GM12878 (cell line): Measurements from ENCODE around the gene SPAG17. TPM values are rescaled to one million over a fixed set of nuclear protein-coding genes. Genes with fewer than 3 reads are reported as not detected.

Experiments used
- ATAC-seq: fragments of 200-7000 bp; cut with Tn5 transposase; 3 replicates; pipeline ENCODE4 v1.9.1; 2020; ENCODE audit warnings: mild to moderate bottlenecking, moderate library complexity
- BruUV-seq: library from RNA; stranded (reverse); fragments of 400-500 nt; replicated peaks from 2 replicates; lab custom pipeline; 2021; lab: Mats Ljungman, UMichigan
- CTCF ChIA-PET: fragments of 300-600 bp; sonication (Branson Sonifier 250); formaldehyde crosslinking; extraction: SDS; loops from one replicate; lab custom pipeline; 2021; ENCODE audit warnings: inconsistent platforms; lab: Yijun Ruan, JAX
- POLR2A ChIA-PET: fragments of 350-600 bp; formaldehyde crosslinking; extraction: SDS; loops from one replicate; lab custom pipeline; 2021; ENCODE audit warnings: inconsistent platforms; lab: Charles Lee
- RAD21 ChIA-PET: fragments of 300-600 bp; sonication (Branson Sonifier 250); formaldehyde crosslinking; loops from one replicate; lab custom pipeline; 2023; ENCODE audit warnings: antibody characterized with exemption; ENCODE audit not compliant: unreplicated experiment; lab: Charles Lee
- SMC1A ChIA-PET: fragments of 300-600 bp; sonication (Branson Sonifier 250); formaldehyde crosslinking; loops from one replicate; lab custom pipeline; 2023; ENCODE audit not compliant: unreplicated experiment, uncharacterized antibody; lab: Charles Lee
- DNase-seq: peaks from one replicate; pipeline ENCODE4 v3.0.0-alpha.2; 2011; ENCODE audit warnings: low read depth, low spot score
- FAIRE-seq: peaks from 3 replicates; lab custom pipeline; 2011; peaks lifted over from hg19 to GRCh38; lab: Jason Lieb, UNC
- H2AFZ ChIP-seq: 2 replicates; pipeline ENCODE4 v1.6.0; 2011; ENCODE audit warnings: low read depth, low read length, control low read depth; ENCODE audit not compliant: control insufficient read depth
- H3K27ac ChIP-seq: 2 replicates; pipeline ENCODE4 v1.5.1; 2011; ENCODE audit warnings: control low read depth; ENCODE audit not compliant: control insufficient read depth, insufficient read depth
- H3K27me3 ChIP-seq, 2 experiments: replicated peaks in 1 of 2; 2 replicates each; pipeline versions ENCODE4 v1.6.0 to v1.6.1; 2011; ENCODE audit warnings: low read length in 1 of 2; ENCODE audit not compliant: control insufficient read depth in 2 of 2, insufficient read depth in 2 of 2
- H3K36me3 ChIP-seq, 2 experiments: 2 replicates each; pipeline ENCODE4 v1.5.1; 2011; ENCODE audit warnings: low read length in 1 of 2; ENCODE audit not compliant: control insufficient read depth in 2 of 2, insufficient read depth in 2 of 2
- H3K4me1 ChIP-seq: 2 replicates; pipeline ENCODE4 v1.6.1; 2011; ENCODE audit warnings: mild to moderate bottlenecking, low read length, moderate library complexity, mixed read lengths; ENCODE audit not compliant: control insufficient read depth, insufficient read depth
- H3K4me2 ChIP-seq: 2 replicates; pipeline ENCODE4 v1.6.0; 2011; ENCODE audit warnings: control low read depth; ENCODE audit not compliant: control insufficient read depth, insufficient read depth
- H3K4me3 ChIP-seq: fragments of 200-600 bp; sonication (generic); 2 replicates; pipeline ENCODE4 v1.5.1; 2016
- H3K79me2 ChIP-seq: 2 replicates; pipeline ENCODE4 v1.6.0; 2011; ENCODE audit warnings: low read length; ENCODE audit not compliant: control insufficient read depth, insufficient read depth
- H3K9ac ChIP-seq: 2 replicates; pipeline ENCODE4 v1.8.0; 2011; ENCODE audit warnings: low read length, control low read depth, mixed read lengths; ENCODE audit not compliant: control insufficient read depth, insufficient read depth
- H3K9me3 ChIP-seq: replicated peaks from 3 replicates; pipeline ENCODE4 v1.5.1; 2011; ENCODE audit warnings: mild to moderate bottlenecking, low read length; ENCODE audit not compliant: control insufficient read depth, insufficient read depth
- H4K20me1 ChIP-seq: 2 replicates; pipeline ENCODE4 v1.6.0; 2011; ENCODE audit not compliant: control insufficient read depth, insufficient read depth
- BHLHE40 ChIP-seq, 2 experiments: fragments of 450-650 bp in 1 of 2; IDR thresholded peaks; 2 replicates each; pipeline ENCODE4 v1.6.1; 2011 to 2017; ENCODE audit warnings: low read depth in 2 of 2, borderline replicate concordance in 1 of 2, improper control_type of control experiment in 1 of 2, low read length in 1 of 2, mild to moderate bottlenecking in 1 of 2
- CHD4 ChIP-seq: fragments of 200-600 bp; sonication (generic); IDR thresholded peaks from 2 replicates; pipeline ENCODE4 v1.6.1; 2016; ENCODE audit warnings: mild to moderate bottlenecking
- CREB1 ChIP-seq: IDR thresholded peaks from 2 replicates; pipeline ENCODE4 v1.6.1; 2012; ENCODE audit warnings: low read depth, mild to moderate bottlenecking, inconsistent platforms
- E2F4 ChIP-seq: IDR thresholded peaks from 2 replicates; pipeline ENCODE4 v1.6.1; 2012; ENCODE audit warnings: low read depth, low read length, improper control_type of control experiment
- E4F1 ChIP-seq: fragments of 450-650 bp; IDR thresholded peaks from 2 replicates; pipeline ENCODE4 v1.6.1; 2018; ENCODE audit warnings: borderline replicate concordance, mild to moderate bottlenecking; ENCODE audit not compliant: partially characterized antibody
- HDAC6 ChIP-seq: fragments of 200-600 bp; sonication (generic); IDR thresholded peaks from one replicate; pipeline ENCODE4 v1.8.0; 2017; ENCODE audit warnings: antibody characterized with exemption; ENCODE audit not compliant: unreplicated experiment
- IRF4 ChIP-seq: IDR thresholded peaks from 2 replicates; pipeline ENCODE4 v1.6.1; 2011; ENCODE audit warnings: low read depth, low read length
- IRF5 ChIP-seq: fragments of 450-650 bp; IDR thresholded peaks from 2 replicates; pipeline ENCODE4 v1.6.1; 2017; ENCODE audit warnings: borderline replicate concordance
- STAT3 ChIP-seq: IDR thresholded peaks from 2 replicates; pipeline ENCODE4 v1.6.1; 2011; ENCODE audit warnings: low read depth, low read length, improper control_type of control experiment
- TCF3 ChIP-seq: IDR thresholded peaks from 2 replicates; pipeline ENCODE4 v1.6.1; 2012; ENCODE audit warnings: low read depth, mild to moderate bottlenecking, low read length, borderline replicate concordance; ENCODE audit not compliant: insufficient read depth
- WRNIP1 ChIP-seq: IDR thresholded peaks from 2 replicates; pipeline ENCODE4 v1.6.1; 2011; ENCODE audit warnings: low read depth, low read length, improper control_type of control experiment, borderline replicate concordance
- ZNF622 ChIP-seq: fragments of 450-650 bp; IDR thresholded peaks from 2 replicates; pipeline ENCODE4 v1.6.1; 2017; ENCODE audit warnings: mild to moderate bottlenecking, inconsistent platforms
- WGBS: methylation state at CpG from one replicate; pipeline ENCODE4 v1.1.6; 2016; ENCODE audit warnings: low lambda C conversion rate; ENCODE audit not compliant: insufficient replicate concordance, insufficient coverage; ENCODE audit errors: missing lambda C conversion rate; 5-methylcytosine and 5-hydroxymethylcytosine counted together
- in situ Hi-C: fragments of 300-500 bp; cut with MboI; formaldehyde crosslinking; loops from 9 replicates; pipeline ENCODE4 v1.14.3; 2018; ENCODE audit warnings: mixed read lengths
- intact Hi-C: fragments of 100-400 bp; cut with micrococcal nuclease; formaldehyde crosslinking; loops from one replicate; pipeline ENCODE4 v1.14.2; 2022; ENCODE audit not compliant: unreplicated experiment
- polyA plus RNA-seq, 11 experiments: library from polyadenylated mRNA; depleted of rRNA in 4 of 11; unstranded in 6 of 11; stranded (reverse) in 5 of 11; fragments of >200 nt; fragmentation: Nextera tagmentation in 4 of 11; fragmentation: Illumina TruSeq in 1 of 11; extraction: Ambion mirVana in 4 of 11; extraction: Trizol in 1 of 11; gene quantifications; 1 replicate in 1 of 11; 2 replicates in 10 of 11; pipeline versions ENCODE4 v1.2.1 to v1.2.3, GENCODE V29; 2011 to 2016; ENCODE audit warnings: inconsistent platforms in 2 of 11, missing spikeins in 2 of 11, low read depth in 1 of 11
- total RNA-seq, 4 experiments: library from RNA; depleted of rRNA in 3 of 4; stranded (reverse); fragments of >200 nt in 3 of 4; fragmentation: Illumina TruSeq in 1 of 4; extraction: Trizol in 1 of 4; gene quantifications; 2 replicates each; pipeline versions ENCODE4 v1.2.1 to v1.2.3, GENCODE V29; 2013 to 2021

The SPAG17 gene
- total and polyA plus RNA-seq, 10 of the 15 experiments (the other 5 are each of a cell fraction or from before 2014, with no cell fraction given), result 0.02 to 0.16 (median 0.03) TPM; not detected in 7

- in situ Hi-C loops, result no loop called here
- no peak overlapping the region for H3K4me3 ChIP-seq
- SMC1A ChIA-PET, result interaction anchor here (0.7 kb wide), 2 partner anchors 54 to 334 kb away, joined by 3 read pairs; no protein-coding TSS in a partner anchor
- CTCF ChIA-PET, result interaction anchor here (1.4 kb wide), 1 partner anchor 9 kb away, joined by 4 read pairs; no protein-coding TSS in a partner anchor
- no peak for TF ChIP-seq E4F1
- no peak for TF ChIP-seq IRF4
- no peak for TF ChIP-seq BHLHE40 (IDR thresholded peaks at IDR 0.05; ENCODE audit: borderline replicate concordance in 1 of 2, low read depth in 2 of 2, low read length in 1 of 2)
- no peak for TF ChIP-seq CREB1
- TF ChIP-seq ZNF622, result no peak
- no peak for TF ChIP-seq WRNIP1
- no peak for TF ChIP-seq STAT3
- TF ChIP-seq E2F4, result no peak
- TF ChIP-seq HDAC6, result no peak
- TF ChIP-seq IRF5, result no peak
- no peak for TF ChIP-seq CHD4
- TF ChIP-seq TCF3, result no peak
- H3K79me2 ChIP-seq, result peaks cover 46% of the 10 kb centered on the region
- 94% methylated on average over 2 of the region's 2 CpGs for WGBS
- DNase-seq (no peak), ATAC-seq (no peak), FAIRE-seq (no peak)
- peaks cover 2 to 11% of the 10 kb centered on the region in 2 experiments for H3K36me3 ChIP-seq
- RAD21 ChIA-PET, result no interaction called here
- BruUV-seq, result no TSS peak
- no peak overlapping the region for H2AFZ ChIP-seq
- no peak overlapping the region for H3K9ac ChIP-seq
- intact Hi-C loops, result no loop called here
- no peaks in the 10 kb centered on the region; the same call in 1 of the 2 replicates for H4K20me1 ChIP-seq
- no peaks in the 10 kb centered on the region for H3K9me3 ChIP-seq
- no peaks in the 10 kb centered on the region for H3K27me3 ChIP-seq
- H3K4me2 ChIP-seq, result no peak overlapping the region
- H3K27ac ChIP-seq, result no peak overlapping the region
- POLR2A ChIA-PET, result no interaction called here
- H3K4me1 ChIP-seq, result 0 out of 2 replicates have a peak, but pooled peaks cover 2% of the 10 kb centered on the region
Measured at GRCh38 chr1:117933769-117934168, 251.3 kb downstream of the SPAG17 start.
